Vagina (tissue), 2 donors: ENCODE results near the gene ZBTB7C. TPM values are rescaled to one million over a fixed set of nuclear protein-coding genes. Genes with fewer than 3 reads are reported as not detected.

Experiments used
- DNase-seq, 2 donors: peaks; one replicate each; pipeline ENCODE4 v3.0.0-alpha.2; 2017; ENCODE audit errors: extremely low spot score in 2 of 2
- H3K27ac ChIP-seq: fragments of 200-600 bp; sonication (generic); one replicate; pipeline ENCODE4 v1.5.1; 2019
- H3K27me3 ChIP-seq: fragments of 200-600 bp; sonication (generic); one replicate; pipeline ENCODE4 v1.5.1; 2019
- H3K36me3 ChIP-seq, 2 donors: fragments of 200-600 bp; sonication (generic); one replicate each; pipeline ENCODE4 v1.5.1; 2017 to 2019
- H3K4me1 ChIP-seq: fragments of 200-600 bp; sonication (generic); one replicate; pipeline ENCODE4 v1.5.1; 2019
- H3K4me3 ChIP-seq, 2 donors: fragments of 200-600 bp; sonication (generic); 1 replicate in 1 of 2; 2 replicates in 1 of 2; pipeline ENCODE4 v1.5.1; 2016 to 2019
- H3K9me3 ChIP-seq: fragments of 200-600 bp; sonication (generic); one replicate; pipeline ENCODE4 v1.5.1; 2019
- CTCF ChIP-seq, 3 experiments: fragments of 450-650 bp in 2 of 3; fragments of 200-600 bp in 1 of 3; sonication (generic) in 1 of 3; IDR thresholded peaks; one replicate each; pipeline ENCODE4 v1.5.1; 2017 to 2019; ENCODE audit warnings: antibody characterized with exemption in 3 of 3, mild to moderate bottlenecking in 2 of 3, moderate library complexity in 2 of 3
- POLR2A ChIP-seq, 2 donors: fragments of 450-650 bp; IDR thresholded peaks; one replicate each; pipeline ENCODE4 v1.6.1; 2017; ENCODE audit warnings: antibody characterized with exemption in 2 of 2, mild to moderate bottlenecking in 2 of 2, moderate library complexity in 2 of 2
- POLR2AphosphoS5 ChIP-seq, 2 donors: sonication (generic); formaldehyde crosslinking; IDR thresholded peaks; one replicate each; pipeline ENCODE4 v1.9.0; 2017; ENCODE audit warnings: antibody characterized with exemption in 2 of 2, mild to moderate bottlenecking in 2 of 2, low read depth in 1 of 2; ENCODE audit not compliant: insufficient read depth in 1 of 2
- intact Hi-C: fragments of 100-400 bp; cut with DNase I; formaldehyde crosslinking; loops from one replicate; pipeline ENCODE4 v1.15.1; 2023
- total RNA-seq: library from RNA; depleted of rRNA; stranded (reverse); fragments of >200 nt; gene quantifications from one replicate; pipeline ENCODE4 v1.2.3, GENCODE V29; 2016

Gene ZBTB7C
- total RNA-seq, 1 donor from 2014 or later: 40.5 TPM

GRCh38 chr18:48405978-48406377 lies 3.2 kb downstream of the ZBTB7C start:
- peaks cover 8% of the 10 kb centered on the region for H3K4me1 ChIP-seq
- TF ChIP-seq POLR2A (IDR thresholded peaks at IDR 0.05): no peak
- TF ChIP-seq CTCF (IDR thresholded peaks at IDR 0.05): no peak
- TF ChIP-seq POLR2AphosphoS5 (IDR thresholded peaks at IDR 0.05; ENCODE audit: insufficient read depth in 1 of 2, low read depth in 1 of 2): no peak
- no peak overlapping the region for H3K4me3 ChIP-seq
- intact Hi-C loops: no loop called here
- no peaks in the 10 kb centered on the region for H3K27me3 ChIP-seq
- DNase-seq: no peak
- no peak overlapping the region for H3K27ac ChIP-seq
- no peaks in the 10 kb centered on the region for H3K9me3 ChIP-seq
- no peaks in the 10 kb centered on the region for H3K36me3 ChIP-seq

DNA sequence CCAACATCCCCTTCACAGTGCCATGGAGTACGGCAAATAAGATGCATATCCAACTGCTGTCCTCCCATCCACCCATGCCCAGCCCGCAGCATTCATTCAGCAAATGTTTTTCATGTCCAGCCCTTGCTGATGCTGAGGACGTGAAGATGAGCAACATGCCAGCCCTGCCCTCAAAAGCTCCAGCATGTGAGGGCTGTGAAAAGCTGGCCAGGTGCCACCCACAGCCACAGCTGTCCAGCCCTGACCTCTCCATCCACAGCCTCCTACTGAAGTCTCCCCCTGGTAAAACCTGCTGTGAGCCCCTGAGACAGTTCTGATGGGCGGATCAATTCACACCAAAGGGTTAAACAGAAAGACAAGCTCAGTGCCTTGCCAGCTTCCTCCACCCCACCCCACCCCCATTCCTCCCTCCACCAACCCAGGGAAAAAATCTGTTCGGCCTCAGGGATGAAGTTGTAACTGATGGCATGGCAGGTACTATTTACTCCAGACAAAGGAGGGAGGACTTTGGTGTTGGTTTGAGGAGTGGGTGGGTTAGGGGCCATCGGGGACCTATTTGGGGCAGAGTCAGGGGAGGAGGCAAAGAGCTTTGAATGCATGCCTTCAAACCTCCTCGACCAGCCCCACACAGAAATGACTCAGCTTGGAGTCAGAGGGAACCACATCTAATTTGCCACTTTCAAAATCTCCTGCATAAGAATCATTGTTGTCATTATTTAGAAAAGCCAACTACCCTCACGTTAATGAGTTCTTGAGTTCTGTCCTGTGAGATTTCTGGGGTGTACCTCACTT lies 4.3 kb downstream of the ZBTB7C start:
- H3K4me1 ChIP-seq: peaks cover 8% of the 10 kb centered on the region
- no peak for DNase-seq
- H3K27ac ChIP-seq: no peak overlapping the region
- TF ChIP-seq CTCF (IDR thresholded peaks at IDR 0.05): no peak
- no peak for TF ChIP-seq POLR2A (IDR thresholded peaks at IDR 0.05)
- TF ChIP-seq POLR2AphosphoS5 (IDR thresholded peaks at IDR 0.05; ENCODE audit: insufficient read depth in 1 of 2, low read depth in 1 of 2): no peak
- intact Hi-C loops: no loop called here
- H3K27me3 ChIP-seq: no peaks in the 10 kb centered on the region
- H3K9me3 ChIP-seq: no peaks in the 10 kb centered on the region
- H3K36me3 ChIP-seq: no peaks in the 10 kb centered on the region
- H3K4me3 ChIP-seq: no peak overlapping the region

DNA sequence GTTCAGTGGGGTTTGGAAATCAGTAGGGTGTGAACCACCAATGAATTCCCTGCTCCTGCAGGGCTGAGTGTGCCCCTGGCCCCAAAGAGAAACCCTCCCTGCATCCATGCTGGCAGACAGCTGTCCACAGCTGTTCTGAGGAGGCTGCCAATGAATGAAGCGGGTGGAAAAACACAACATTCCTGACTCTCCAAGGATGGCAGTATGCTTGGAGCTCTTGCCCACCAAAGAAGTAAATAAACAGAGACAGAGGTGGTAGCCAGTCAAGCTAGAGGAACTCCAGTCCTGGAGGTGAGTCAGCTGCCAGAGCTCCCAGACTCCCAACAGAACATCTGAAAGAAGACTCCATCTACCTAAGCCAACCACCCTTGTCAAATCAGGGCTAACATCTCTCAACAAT lies 6.2 kb downstream of the ZBTB7C start:
- Histone ChIP-seq H3K4me1 (peaks cover 3% of the 10 kb centered on the region), H3K9me3 (no peaks in the 10 kb centered on the region), H3K27me3 (no peaks in the 10 kb centered on the region), H3K4me3 (no peak overlapping the region), H3K27ac (no peak overlapping the region), H3K36me3 (no peaks in the 10 kb centered on the region)
- TF ChIP-seq POLR2AphosphoS5 (IDR thresholded peaks at IDR 0.05; ENCODE audit: insufficient read depth in 1 of 2, low read depth in 1 of 2) (no peak), CTCF (IDR thresholded peaks at IDR 0.05) (no peak), POLR2A (IDR thresholded peaks at IDR 0.05) (no peak)
- DNase-seq: no peak
- intact Hi-C loops: no loop called here

- Histone ChIP-seq H3K27ac (no peak overlapping the region), H3K9me3 (no peaks in the 10 kb centered on the region), H3K27me3 (no peaks in the 10 kb centered on the region), H3K4me1 (no peaks in the 10 kb centered on the region), H3K4me3 (no peak overlapping the region), H3K36me3 (no peaks in the 10 kb centered on the region)
- no peak for DNase-seq
- TF ChIP-seq CTCF (IDR thresholded peaks at IDR 0.05): no peak
- no peak for TF ChIP-seq POLR2AphosphoS5 (IDR thresholded peaks at IDR 0.05; ENCODE audit: insufficient read depth in 1 of 2, low read depth in 1 of 2)
- no peak for TF ChIP-seq POLR2A (IDR thresholded peaks at IDR 0.05)
- intact Hi-C loops: no loop called here
These were observed 9.7 kb downstream of the ZBTB7C start for GRCh38 chr18:48399303-48400075.

- Histone ChIP-seq H3K27ac (no peak overlapping the region), H3K4me3 (no peak overlapping the region), H3K4me1 (peaks cover 12% of the 10 kb centered on the region), H3K27me3 (no peaks in the 10 kb centered on the region), H3K36me3 (no peaks in the 10 kb centered on the region), H3K9me3 (no peaks in the 10 kb centered on the region)
- no peak for DNase-seq
- intact Hi-C loops: no loop called here
- TF ChIP-seq POLR2AphosphoS5 (IDR thresholded peaks at IDR 0.05; ENCODE audit: insufficient read depth in 1 of 2, low read depth in 1 of 2) (no peak), POLR2A (IDR thresholded peaks at IDR 0.05) (no peak), CTCF (IDR thresholded peaks at IDR 0.05) (no peak)
These were observed 11.1 kb downstream of the ZBTB7C start for GRCh38 chr18:48398074-48398473.
